A673 (cell line): ENCODE data around the gene PEDS1.

Experiments
- EZH2 ChIP-seq: fragments of 200-600 bp; sonication (generic); IDR thresholded peaks from 2 replicates; pipeline ENCODE4 v1.6.1; 2017; ENCODE audit warnings: borderline replicate concordance, low read depth, mild to moderate bottlenecking, mixed read lengths, antibody characterized with exemption, low read length; ENCODE audit not compliant: poor library complexity, severe bottlenecking
- TF ChIP-seq, protein P1 (sequence below): fragments of 300-800, 200-600 bp; sonication (generic); conservative IDR thresholded peaks from 2 replicates; pipeline ENCODE4 v1.5.1; 2017; ENCODE audit warnings: low read depth, mild to moderate bottlenecking, antibody characterized with exemption, low read length, moderate library complexity, mixed read lengths

GRCh38 chr20:50197463-50198179, 44.1 kb upstream of the PEDS1 start:
- TF ChIP-seq, protein P1, sequence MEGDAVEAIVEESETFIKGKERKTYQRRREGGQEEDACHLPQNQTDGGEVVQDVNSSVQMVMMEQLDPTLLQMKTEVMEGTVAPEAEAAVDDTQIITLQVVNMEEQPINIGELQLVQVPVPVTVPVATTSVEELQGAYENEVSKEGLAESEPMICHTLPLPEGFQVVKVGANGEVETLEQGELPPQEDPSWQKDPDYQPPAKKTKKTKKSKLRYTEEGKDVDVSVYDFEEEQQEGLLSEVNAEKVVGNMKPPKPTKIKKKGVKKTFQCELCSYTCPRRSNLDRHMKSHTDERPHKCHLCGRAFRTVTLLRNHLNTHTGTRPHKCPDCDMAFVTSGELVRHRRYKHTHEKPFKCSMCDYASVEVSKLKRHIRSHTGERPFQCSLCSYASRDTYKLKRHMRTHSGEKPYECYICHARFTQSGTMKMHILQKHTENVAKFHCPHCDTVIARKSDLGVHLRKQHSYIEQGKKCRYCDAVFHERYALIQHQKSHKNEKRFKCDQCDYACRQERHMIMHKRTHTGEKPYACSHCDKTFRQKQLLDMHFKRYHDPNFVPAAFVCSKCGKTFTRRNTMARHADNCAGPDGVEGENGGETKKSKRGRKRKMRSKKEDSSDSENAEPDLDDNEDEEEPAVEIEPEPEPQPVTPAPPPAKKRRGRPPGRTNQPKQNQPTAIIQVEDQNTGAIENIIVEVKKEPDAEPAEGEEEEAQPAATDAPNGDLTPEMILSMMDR, result no peak
- no peak for TF ChIP-seq EZH2
